ENCODE results near the gene CAMK1D.

CAMK1D gene

GRCh38 chr10:12405342-12406320 is 56.3 kb downstream of the CAMK1D start:
- Histone ChIP-seq H3K36me3 (ENCODE audit: control insufficient read depth, insufficient read depth, low read length) (no peaks in the 10 kb centered on the region), H3K27ac (ENCODE audit: low read depth, low read length) (no peak overlapping the region), H3K9me3 (ENCODE audit: control insufficient read depth, insufficient read depth, low read length) (no peaks in the 10 kb centered on the region), H3K4me3 (ENCODE audit: low read depth, low read length) (no peak overlapping the region), H3K9ac (ENCODE audit: low read depth, low read length) (no peak overlapping the region), H3K4me1 (ENCODE audit: control insufficient read depth, insufficient read depth, low read length) (no peaks in the 10 kb centered on the region; the same call in 1 of the 2 replicates), H3K27me3 (ENCODE audit: control insufficient read depth, insufficient read depth, low read length) (no peaks in the 10 kb centered on the region)

- Histone ChIP-seq H3K4me3 (ENCODE audit: low read depth, low read length) (no peak overlapping the region), H3K9me3 (ENCODE audit: control insufficient read depth, insufficient read depth, low read length) (no peaks in the 10 kb centered on the region), H3K4me1 (ENCODE audit: control insufficient read depth, insufficient read depth, low read length) (no peaks in the 10 kb centered on the region; the same call in 1 of the 2 replicates), H3K27me3 (ENCODE audit: control insufficient read depth, insufficient read depth, low read length) (no peaks in the 10 kb centered on the region), H3K27ac (ENCODE audit: low read depth, low read length) (no peak overlapping the region), H3K36me3 (ENCODE audit: control insufficient read depth, insufficient read depth, low read length) (no peaks in the 10 kb centered on the region), H3K9ac (ENCODE audit: low read depth, low read length) (no peak overlapping the region)
Observed at GRCh38 chr10:12406764-12407400, 57.5 kb downstream of the CAMK1D start.

- H3K4me1 ChIP-seq (ENCODE audit: control insufficient read depth, insufficient read depth, low read length): no peaks in the 10 kb centered on the region; the same call in 1 of the 2 replicates
- no peaks in the 10 kb centered on the region for H3K9me3 ChIP-seq (ENCODE audit: control insufficient read depth, insufficient read depth, low read length)
- no peak overlapping the region for H3K9ac ChIP-seq (ENCODE audit: low read depth, low read length)
- H3K27me3 ChIP-seq (ENCODE audit: control insufficient read depth, insufficient read depth, low read length): no peaks in the 10 kb centered on the region
- no peak overlapping the region for H3K27ac ChIP-seq (ENCODE audit: low read depth, low read length)
- no peak overlapping the region for H3K4me3 ChIP-seq (ENCODE audit: low read depth, low read length)
- H3K36me3 ChIP-seq (ENCODE audit: control insufficient read depth, insufficient read depth, low read length): no peaks in the 10 kb centered on the region
Observed at GRCh38 chr10:12408472-12408871, 59.1 kb downstream of the CAMK1D start.

DNA sequence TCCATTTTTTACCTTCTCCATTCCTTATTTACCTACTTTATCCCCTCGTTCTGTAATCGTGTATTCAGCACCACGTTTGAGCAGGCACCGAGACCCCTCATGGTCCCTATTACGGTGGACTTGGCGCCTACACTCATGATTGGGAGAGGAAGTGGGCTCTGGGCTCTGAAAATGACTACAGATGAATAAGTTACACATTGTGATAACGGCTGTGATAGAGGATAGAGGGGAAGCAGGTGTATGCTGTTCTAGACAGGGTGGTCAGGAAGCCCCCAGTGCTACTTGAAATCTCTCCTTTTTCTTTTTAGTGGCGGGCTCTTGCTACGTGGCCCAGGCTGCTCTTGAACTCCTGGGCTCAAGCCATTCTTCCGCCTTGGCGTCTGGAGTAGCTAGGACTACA is 59.8 kb downstream of the CAMK1D start:
- H3K9ac ChIP-seq (ENCODE audit: low read depth, low read length): no peak overlapping the region
- no peaks in the 10 kb centered on the region for H3K27me3 ChIP-seq (ENCODE audit: control insufficient read depth, insufficient read depth, low read length)
- no peaks in the 10 kb centered on the region; the same call in 1 of the 2 replicates for H3K4me1 ChIP-seq (ENCODE audit: control insufficient read depth, insufficient read depth, low read length)
- no peaks in the 10 kb centered on the region for H3K9me3 ChIP-seq (ENCODE audit: control insufficient read depth, insufficient read depth, low read length)
- H3K4me3 ChIP-seq (ENCODE audit: low read depth, low read length): no peak overlapping the region
- no peaks in the 10 kb centered on the region for H3K36me3 ChIP-seq (ENCODE audit: control insufficient read depth, insufficient read depth, low read length)
- no peak overlapping the region for H3K27ac ChIP-seq (ENCODE audit: low read depth, low read length)

GRCh38 chr10:12409613-12410012 is 60.3 kb downstream of the CAMK1D start:
- no peaks in the 10 kb centered on the region for H3K9me3 ChIP-seq (ENCODE audit: control insufficient read depth, insufficient read depth, low read length)
- H3K27me3 ChIP-seq (ENCODE audit: control insufficient read depth, insufficient read depth, low read length): no peaks in the 10 kb centered on the region
- H3K4me1 ChIP-seq (ENCODE audit: control insufficient read depth, insufficient read depth, low read length): no peaks in the 10 kb centered on the region; the same call in 1 of the 2 replicates
- H3K9ac ChIP-seq (ENCODE audit: low read depth, low read length): no peak overlapping the region
- no peak overlapping the region for H3K27ac ChIP-seq (ENCODE audit: low read depth, low read length)
- H3K36me3 ChIP-seq (ENCODE audit: control insufficient read depth, insufficient read depth, low read length): no peaks in the 10 kb centered on the region
- no peak overlapping the region for H3K4me3 ChIP-seq (ENCODE audit: low read depth, low read length)

DNA sequence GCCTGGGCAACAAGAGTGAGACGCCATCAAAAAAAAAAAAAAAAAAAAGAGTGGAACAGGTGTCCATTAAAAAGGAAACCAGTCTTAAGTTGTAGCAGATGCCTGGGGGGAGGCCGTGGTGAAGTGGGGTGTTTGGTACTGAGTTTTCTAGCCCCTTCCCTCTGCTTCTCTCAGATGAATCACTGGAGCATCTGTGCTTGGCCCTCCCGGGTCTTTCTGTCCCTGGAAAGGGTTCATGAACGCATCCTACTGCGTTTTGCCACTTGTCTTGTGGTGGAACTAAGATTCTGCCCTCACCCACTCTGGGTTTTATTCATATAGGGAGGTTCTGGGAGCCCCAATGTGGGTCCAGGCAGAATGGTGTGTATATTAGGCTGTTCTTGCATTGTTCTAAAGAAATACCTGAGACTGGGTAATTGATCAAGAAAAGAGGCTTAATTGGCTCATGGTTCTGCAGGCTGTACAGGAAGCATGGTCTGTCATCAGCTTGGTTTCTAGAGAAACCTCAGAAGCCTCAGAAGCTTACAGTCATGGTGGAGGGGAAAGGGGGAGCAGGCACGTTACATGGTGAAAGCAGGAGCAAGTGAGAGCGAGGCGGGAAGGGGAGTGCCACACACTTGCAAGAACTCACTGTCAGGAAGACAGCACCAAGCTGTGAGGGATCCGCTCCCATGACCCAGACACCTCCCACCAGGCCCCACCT is 63.5 kb downstream of the CAMK1D start:
- H3K27me3 ChIP-seq (ENCODE audit: control insufficient read depth, insufficient read depth, low read length): no peaks in the 10 kb centered on the region
- no peak overlapping the region for H3K27ac ChIP-seq (ENCODE audit: low read depth, low read length)
- H3K4me1 ChIP-seq (ENCODE audit: control insufficient read depth, insufficient read depth, low read length): no peaks in the 10 kb centered on the region
- H3K9ac ChIP-seq (ENCODE audit: low read depth, low read length): no peak overlapping the region
- H3K4me3 ChIP-seq (ENCODE audit: low read depth, low read length): no peak overlapping the region
- no peaks in the 10 kb centered on the region for H3K36me3 ChIP-seq (ENCODE audit: control insufficient read depth, insufficient read depth, low read length)
- H3K9me3 ChIP-seq (ENCODE audit: control insufficient read depth, insufficient read depth, low read length): no peaks in the 10 kb centered on the region

DNA sequence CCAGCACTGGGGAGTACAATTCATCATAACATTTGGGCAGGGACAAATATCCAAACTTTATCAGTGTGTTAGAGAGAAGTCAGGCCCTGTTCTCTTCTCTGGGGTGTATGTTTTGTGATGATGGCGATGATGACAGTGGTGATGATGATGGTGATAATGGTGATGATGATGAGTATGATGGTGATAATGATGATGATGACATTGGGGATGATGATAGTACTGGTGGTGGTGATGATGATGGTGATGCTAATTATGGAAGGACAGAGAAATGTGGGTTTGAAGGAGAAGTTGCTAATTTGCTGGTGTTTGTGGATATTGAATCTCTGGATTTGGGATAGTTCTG is 64.0 kb downstream of the CAMK1D start:
- Histone ChIP-seq H3K4me1 (ENCODE audit: control insufficient read depth, insufficient read depth, low read length) (no peaks in the 10 kb centered on the region), H3K36me3 (ENCODE audit: control insufficient read depth, insufficient read depth, low read length) (no peaks in the 10 kb centered on the region), H3K27ac (ENCODE audit: low read depth, low read length) (no peak overlapping the region), H3K9ac (ENCODE audit: low read depth, low read length) (no peak overlapping the region), H3K4me3 (ENCODE audit: low read depth, low read length) (no peak overlapping the region), H3K27me3 (ENCODE audit: control insufficient read depth, insufficient read depth, low read length) (no peaks in the 10 kb centered on the region), H3K9me3 (ENCODE audit: control insufficient read depth, insufficient read depth, low read length) (no peaks in the 10 kb centered on the region)

DNA sequence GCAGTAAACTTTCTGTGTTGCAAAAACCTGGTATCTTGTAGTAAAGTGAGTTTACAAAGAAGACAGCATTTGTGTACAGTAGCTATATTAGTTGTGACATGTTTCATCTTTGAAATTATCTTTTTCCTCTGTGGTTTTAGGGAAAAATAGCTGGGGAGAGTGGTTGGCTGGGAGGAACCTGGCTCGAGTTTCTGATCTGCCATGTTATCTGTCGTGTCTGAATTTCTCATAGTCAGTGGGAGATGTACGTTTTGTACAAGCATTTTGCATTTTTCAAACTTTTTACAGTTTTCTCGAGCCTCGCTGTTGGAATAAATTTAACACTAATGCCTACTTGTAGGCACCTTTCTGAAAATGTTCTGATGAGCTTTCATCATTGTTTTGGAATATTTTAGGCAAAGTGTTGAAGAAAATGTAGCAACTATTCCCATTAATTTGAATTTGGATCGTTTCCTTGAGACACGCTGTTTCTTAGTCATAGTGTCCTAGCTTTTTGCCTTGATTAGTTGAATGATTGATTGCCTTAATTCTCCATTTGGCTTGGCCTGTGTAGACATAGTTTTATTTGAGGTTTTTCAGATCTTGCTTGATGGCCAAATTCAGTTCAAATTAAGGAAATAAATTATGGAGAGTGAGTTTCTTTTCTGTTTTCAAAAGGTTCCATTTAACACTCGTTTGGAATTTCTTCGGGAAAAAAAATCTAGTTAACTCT is 65.1 kb downstream of the CAMK1D start:
- no peaks in the 10 kb centered on the region for H3K27me3 ChIP-seq (ENCODE audit: control insufficient read depth, insufficient read depth, low read length)
- no peak overlapping the region for H3K27ac ChIP-seq (ENCODE audit: low read depth, low read length)
- no peaks in the 10 kb centered on the region for H3K9me3 ChIP-seq (ENCODE audit: control insufficient read depth, insufficient read depth, low read length)
- H3K36me3 ChIP-seq (ENCODE audit: control insufficient read depth, insufficient read depth, low read length): no peaks in the 10 kb centered on the region
- no peak overlapping the region for H3K9ac ChIP-seq (ENCODE audit: low read depth, low read length)
- no peak overlapping the region for H3K4me3 ChIP-seq (ENCODE audit: low read depth, low read length)
- H3K4me1 ChIP-seq (ENCODE audit: control insufficient read depth, insufficient read depth, low read length): no peaks in the 10 kb centered on the region

- Histone ChIP-seq H3K36me3 (ENCODE audit: control insufficient read depth, insufficient read depth, low read length) (no peaks in the 10 kb centered on the region), H3K27ac (ENCODE audit: low read depth, low read length) (no peak overlapping the region), H3K9me3 (ENCODE audit: control insufficient read depth, insufficient read depth, low read length) (no peaks in the 10 kb centered on the region), H3K4me3 (ENCODE audit: low read depth, low read length) (no peak overlapping the region), H3K4me1 (ENCODE audit: control insufficient read depth, insufficient read depth, low read length) (no peaks in the 10 kb centered on the region), H3K27me3 (ENCODE audit: control insufficient read depth, insufficient read depth, low read length) (no peaks in the 10 kb centered on the region), H3K9ac (ENCODE audit: low read depth, low read length) (no peak overlapping the region)
Observed at GRCh38 chr10:12416344-12417050, 67.2 kb downstream of the CAMK1D start.

DNA sequence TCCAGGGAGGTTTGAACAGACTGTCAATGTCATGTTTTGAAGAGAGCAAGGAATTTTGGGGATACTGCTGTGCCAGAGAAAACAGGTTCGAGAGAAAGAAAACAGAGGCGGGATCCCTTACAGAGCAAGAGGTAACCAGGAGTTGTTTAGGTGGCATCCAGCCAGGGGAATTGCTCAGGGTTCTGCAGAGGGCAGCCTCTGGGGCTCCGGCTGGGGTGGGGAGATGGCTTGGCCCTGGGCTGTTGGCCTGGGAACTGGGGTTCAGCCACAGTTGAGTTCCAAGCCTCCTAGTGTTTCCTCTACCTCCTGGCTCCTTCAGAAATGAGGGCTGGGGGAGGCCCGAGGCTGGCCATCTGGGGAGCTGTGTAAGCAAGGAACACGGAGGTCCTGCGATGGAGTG is 68.0 kb downstream of the CAMK1D start:
- Histone ChIP-seq H3K4me1 (ENCODE audit: control insufficient read depth, insufficient read depth, low read length) (no peaks in the 10 kb centered on the region), H3K36me3 (ENCODE audit: control insufficient read depth, insufficient read depth, low read length) (no peaks in the 10 kb centered on the region), H3K9ac (ENCODE audit: low read depth, low read length) (no peak overlapping the region), H3K9me3 (ENCODE audit: control insufficient read depth, insufficient read depth, low read length) (no peaks in the 10 kb centered on the region), H3K27ac (ENCODE audit: low read depth, low read length) (no peak overlapping the region), H3K27me3 (ENCODE audit: control insufficient read depth, insufficient read depth, low read length) (no peaks in the 10 kb centered on the region), H3K4me3 (ENCODE audit: low read depth, low read length) (no peak overlapping the region)

Measured in HUES48 (cell line).